Measurements from ENCODE around the gene PIP4K2B.
"Not testable (repeated sequence)": the region's sequence is repeated elsewhere in the genome, so short reads cannot be mapped to it uniquely, and the experiment has no call there.

PIP4K2B gene

GRCh38 chr17:38799501-38800236, at the start of gene PIP4K2B:
Gene PIP4K2B (minus strand): TSS chr17:38799556. CDS start chr17:38799424, 132 bp downstream.
- peak; percentile 98 for DNase-seq (ENCODE audit: low read depth, low spot score)

- no peak for DNase-seq (ENCODE audit: low read depth, low spot score)
Observed at GRCh38 chr17:38848557-38848891, 49.2 kb upstream of the PIP4K2B start.

- no peak for DNase-seq (ENCODE audit: low read depth, low spot score)
Observed at GRCh38 chr17:38844261-38844757, 45.0 kb upstream of the PIP4K2B start.

GRCh38 chr17:38825762-38826247, 26.4 kb upstream of the PIP4K2B start:
- no peak for DNase-seq (ENCODE audit: low read depth, low spot score)

GRCh38 chr17:38824899-38825761, 25.8 kb upstream of the PIP4K2B start, which contains the start of gene CWC25:
Gene CWC25 (minus strand): TSS chr17:38825321. CDS start chr17:38825183, 138 bp downstream.
- peak; percentile 100 for DNase-seq (ENCODE audit: low read depth, low spot score)

- DNase-seq (ENCODE audit: low read depth, low spot score): no peak
Observed at GRCh38 chr17:38815576-38816193, 16.3 kb upstream of the PIP4K2B start.

- DNase-seq (ENCODE audit: low read depth, low spot score): no peak
Observed at GRCh38 chr17:38809828-38810227, 10.5 kb upstream of the PIP4K2B start.

- peak; percentile 49 for DNase-seq (ENCODE audit: low read depth, low spot score)
Observed at GRCh38 chr17:38800237-38800760, 943 bp upstream of the PIP4K2B start.

- peak; percentile 61 for DNase-seq (ENCODE audit: low read depth, low spot score)
Observed at GRCh38 chr17:38798614-38799500, 499 bp downstream of the PIP4K2B start.

- no peak for DNase-seq (ENCODE audit: low read depth, low spot score)
Observed at GRCh38 chr17:38797828-38798227, 1.5 kb downstream of the PIP4K2B start.

- no peak for DNase-seq (ENCODE audit: low read depth, low spot score)
Observed at GRCh38 chr17:38797158-38797490, 2.2 kb downstream of the PIP4K2B start.

- no peak for DNase-seq (ENCODE audit: low read depth, low spot score)
Observed at GRCh38 chr17:38796451-38797157, 2.8 kb downstream of the PIP4K2B start.

GRCh38 chr17:38794221-38794620, 5.1 kb downstream of the PIP4K2B start:
- DNase-seq (ENCODE audit: low read depth, low spot score): no peak

GRCh38 chr17:38791162-38791561, 8.2 kb downstream of the PIP4K2B start:
- DNase-seq (ENCODE audit: low read depth, low spot score): no peak

GRCh38 chr17:38790148-38790707, 9.1 kb downstream of the PIP4K2B start:
- DNase-seq (ENCODE audit: low read depth, low spot score): not testable (repeated sequence)

GRCh38 chr17:38789185-38789584, 10.2 kb downstream of the PIP4K2B start:
- peak; percentile 28 for DNase-seq (ENCODE audit: low read depth, low spot score)

- not testable (repeated sequence) for DNase-seq (ENCODE audit: low read depth, low spot score)
Observed at GRCh38 chr17:38787999-38788398, 11.4 kb downstream of the PIP4K2B start.

GRCh38 chr17:38786372-38786771, 13.0 kb downstream of the PIP4K2B start:
- DNase-seq (ENCODE audit: low read depth, low spot score): no peak

- DNase-seq (ENCODE audit: low read depth, low spot score): no peak
Observed at GRCh38 chr17:38783227-38783626, 16.1 kb downstream of the PIP4K2B start.

Measured in ELF-1 (cell line).